Osteoblast (primary cell): Measurements from ENCODE around the gene BOLL. TPM values are rescaled to one million over a fixed set of nuclear protein-coding genes. Genes with fewer than 3 reads are reported as not detected.

Experiments used
- DNase-seq: peaks from one replicate; pipeline ENCODE4 v3.0.0; 2011; ENCODE audit warnings: low spot score, mixed read lengths; ENCODE audit not compliant: insufficient read length; ENCODE audit errors: missing footprints
- H2AFZ ChIP-seq: 2 replicates; pipeline ENCODE4 v1.6.0; 2011; ENCODE audit warnings: mild to moderate bottlenecking, low read length
- H3K27ac ChIP-seq: 2 replicates; pipeline ENCODE4 v1.5.1; 2011; ENCODE audit warnings: mild to moderate bottlenecking, low read depth, low read length, moderate library complexity
- H3K27me3 ChIP-seq: 2 replicates; pipeline ENCODE4 v1.6.0; 2012; ENCODE audit warnings: mild to moderate bottlenecking, control low read depth, inconsistent platforms, low read length, moderate library complexity; ENCODE audit not compliant: insufficient read depth
- H3K36me3 ChIP-seq: 2 replicates; pipeline ENCODE4 v1.5.1; 2011; ENCODE audit warnings: mild to moderate bottlenecking, low read length, control low read depth, moderate library complexity; ENCODE audit not compliant: insufficient read depth
- H3K4me1 ChIP-seq: 2 replicates; pipeline ENCODE4 v1.5.1; 2011; ENCODE audit warnings: mild to moderate bottlenecking, low read length, control low read depth, moderate library complexity; ENCODE audit not compliant: insufficient read depth
- H3K4me2 ChIP-seq: 2 replicates; pipeline ENCODE4 v1.6.0; 2011; ENCODE audit warnings: mild to moderate bottlenecking, low read length; ENCODE audit not compliant: insufficient read depth
- H3K4me3 ChIP-seq: fragments of 200-600 bp; sonication (generic); 3 replicates; pipeline ENCODE4 v1.5.1; 2012; ENCODE audit warnings: mild to moderate bottlenecking, low read length, inconsistent platforms; ENCODE audit not compliant: insufficient read depth
- H3K79me2 ChIP-seq: 2 replicates; pipeline ENCODE4 v1.6.0; 2012; ENCODE audit warnings: mild to moderate bottlenecking, low read length, control low read depth, inconsistent platforms; ENCODE audit not compliant: insufficient read depth
- H3K9me3 ChIP-seq: 2 replicates; pipeline ENCODE4 v1.5.1; 2011; ENCODE audit warnings: low read depth, low read length, control low read depth
- H4K20me1 ChIP-seq: 2 replicates; pipeline ENCODE4 v1.6.0; 2012; ENCODE audit warnings: mild to moderate bottlenecking, low read length, control low read depth; ENCODE audit not compliant: insufficient read depth
- CTCF ChIP-seq: IDR thresholded peaks from 2 replicates; pipeline ENCODE4 v1.5.1; 2011; ENCODE audit warnings: mild to moderate bottlenecking, low read depth, low read length, moderate library complexity; ENCODE audit errors: extremely low read depth
- total RNA-seq: library from RNA; depleted of rRNA; stranded (reverse); fragments of >200 nt; gene quantifications from 2 replicates; pipeline ENCODE4 v1.2.3, GENCODE V29; 2012

The BOLL gene
- total RNA-seq, 1 donor = not detected

GRCh38 chr2:197810491-197810890 lies 25.4 kb upstream of the BOLL start:
- no peak overlapping the region for H3K4me3 ChIP-seq
- H3K36me3 ChIP-seq = no peaks in the 10 kb centered on the region
- DNase-seq = no peak
- no peaks in the 10 kb centered on the region for H4K20me1 ChIP-seq
- no peak overlapping the region for H3K27ac ChIP-seq
- no peak overlapping the region for H3K4me2 ChIP-seq
- H3K4me1 ChIP-seq = peaks cover 4% of the 10 kb centered on the region
- H3K27me3 ChIP-seq = peaks cover 22% of the 10 kb centered on the region
- no peaks in the 10 kb centered on the region for H3K9me3 ChIP-seq
- no peaks in the 10 kb centered on the region for H3K79me2 ChIP-seq
- no peak for TF ChIP-seq CTCF
- no peak overlapping the region for H2AFZ ChIP-seq

DNA sequence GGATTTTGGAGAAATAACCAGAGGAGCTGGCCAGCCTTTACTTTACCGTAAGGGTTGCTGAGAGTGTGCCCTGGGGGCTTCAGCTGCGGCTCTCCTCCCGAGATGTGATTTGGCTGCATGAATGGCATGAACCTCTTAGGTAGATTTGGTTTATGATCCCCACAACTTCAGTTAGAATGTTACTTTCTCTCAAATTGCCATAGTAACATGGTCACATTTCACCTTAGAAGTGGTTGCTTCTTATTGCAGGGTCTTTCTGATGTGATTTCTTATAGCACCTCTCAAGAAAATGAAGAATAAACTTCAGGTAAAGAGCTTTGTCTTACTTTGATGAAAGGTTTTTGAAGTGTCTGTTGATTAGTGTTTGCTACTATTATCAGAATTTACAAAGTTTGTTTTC lies 24.9 kb upstream of the BOLL start:
- Histone ChIP-seq H3K27me3 (peaks cover 27% of the 10 kb centered on the region), H3K79me2 (no peaks in the 10 kb centered on the region), H3K4me1 (peaks cover 7% of the 10 kb centered on the region), H3K9me3 (no peaks in the 10 kb centered on the region), H3K4me2 (no peak overlapping the region), H2AFZ (no peak overlapping the region), H3K4me3 (no peak overlapping the region), H4K20me1 (no peaks in the 10 kb centered on the region), H3K36me3 (no peaks in the 10 kb centered on the region), H3K27ac (no peak overlapping the region)
- no peak for DNase-seq
- no peak for TF ChIP-seq CTCF

- Histone ChIP-seq H3K4me2 (no peak overlapping the region), H3K36me3 (no peaks in the 10 kb centered on the region), H3K79me2 (no peaks in the 10 kb centered on the region), H3K4me1 (peaks cover 9% of the 10 kb centered on the region), H3K4me3 (no peak overlapping the region), H3K27me3 (peaks cover 31% of the 10 kb centered on the region), H2AFZ (no peak overlapping the region), H4K20me1 (no peaks in the 10 kb centered on the region), H3K9me3 (no peaks in the 10 kb centered on the region), H3K27ac (no peak overlapping the region)
- TF ChIP-seq CTCF = no peak
- DNase-seq = no peak
These were observed 23.9 kb upstream of the BOLL start for GRCh38 chr2:197809064-197809463.

- H4K20me1 ChIP-seq = no peaks in the 10 kb centered on the region
- no peak for TF ChIP-seq CTCF
- H3K4me2 ChIP-seq = peak overlapping the region; percentile 81
- H3K9me3 ChIP-seq = no peaks in the 10 kb centered on the region
- peaks cover 14% of the 10 kb centered on the region for H3K4me1 ChIP-seq
- H3K79me2 ChIP-seq = no peaks in the 10 kb centered on the region
- peak overlapping the region; percentile 71 for H3K4me3 ChIP-seq
- H3K27me3 ChIP-seq = peaks cover 37% of the 10 kb centered on the region
- peak overlapping the region; percentile 52 for H2AFZ ChIP-seq
- H3K27ac ChIP-seq = no peak overlapping the region
- no peak for DNase-seq
- H3K36me3 ChIP-seq = no peaks in the 10 kb centered on the region
These were observed 20.9 kb upstream of the BOLL start for GRCh38 chr2:197805715-197806633.
